SK-N-MC (cell line): ENCODE data around the gene INS.

Source experiments
- EZH2 ChIP-seq: fragments of 200-600 bp; sonication (generic); IDR thresholded peaks from one replicate; pipeline ENCODE4 v1.6.1; 2017; ENCODE audit warnings: antibody characterized with exemption
- FOXP2 ChIP-seq: optimal IDR thresholded peaks from 2 replicates; pipeline ENCODE3; 2011; ENCODE audit warnings: mild to moderate bottlenecking, moderate library complexity; ENCODE audit not compliant: insufficient read depth; ENCODE audit errors: extremely low read length, control extremely low read depth
- POLR2AphosphoS5 ChIP-seq: IDR thresholded peaks from 2 replicates; pipeline ENCODE4 v1.6.1; 2012; ENCODE audit warnings: mild to moderate bottlenecking, low read depth, low read length, borderline replicate concordance

DNA sequence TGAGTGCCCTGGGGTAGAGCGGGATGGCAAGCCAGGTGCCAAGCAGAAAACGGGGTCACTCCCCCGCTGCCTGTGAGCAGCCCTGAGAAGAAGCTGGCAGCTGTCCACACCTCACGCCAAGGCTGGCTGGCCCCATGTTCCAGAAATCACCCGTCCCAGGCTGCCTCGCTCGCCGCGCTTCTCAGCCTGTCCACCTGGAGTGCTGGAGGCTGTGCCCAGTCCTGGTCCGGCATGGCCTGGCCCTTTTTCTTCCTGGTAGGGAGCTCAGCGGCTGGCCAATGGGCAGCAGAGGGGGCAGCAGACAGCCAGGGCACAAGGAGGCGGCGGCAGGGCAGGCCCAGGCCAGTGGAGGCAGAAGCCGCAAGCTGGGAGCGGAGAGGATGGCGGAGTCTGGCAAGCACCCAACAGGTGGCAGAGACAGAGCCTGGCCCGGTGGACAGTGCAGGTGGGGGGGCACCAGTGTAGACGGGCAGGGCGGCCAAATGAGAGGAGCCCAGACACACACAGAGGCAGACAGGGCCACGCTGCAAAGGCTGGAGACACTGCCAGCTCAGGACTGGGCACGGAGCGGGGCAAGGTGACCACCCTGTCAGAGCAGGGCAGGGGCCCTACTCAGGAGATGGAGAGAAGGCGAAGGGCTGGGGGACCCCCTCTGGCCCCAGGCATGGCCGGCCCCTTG lies 47.8 kb upstream of the INS start:
- TF ChIP-seq EZH2 (no peak), POLR2AphosphoS5 (no peak), FOXP2 (no peak)
